SK-N-SH treated with all-trans-retinoic acid at 6 μM for 48 hours (cell line): ENCODE measurements around the gene TNPO3.

Experiments
- ARNTL ChIP-seq: fragments of 450-650 bp; formaldehyde crosslinking; IDR thresholded peaks from 2 replicates; pipeline ENCODE4 v1.5.0; 2020; ENCODE audit warnings: low read depth, mild to moderate bottlenecking, moderate library complexity, borderline replicate concordance
- ESRRG ChIP-seq: fragments of 250-450 bp; sonication (Bioruptor Pico); IDR thresholded peaks from 2 replicates; pipeline ENCODE4 v1.6.1; 2021; ENCODE audit warnings: mild to moderate bottlenecking
- GLIS3 ChIP-seq: fragments of 250-450 bp; sonication (Bioruptor Pico); IDR thresholded peaks from 2 replicates; pipeline ENCODE4 v1.5.0; 2020; ENCODE audit warnings: mild to moderate bottlenecking, moderate library complexity
- ISL1 ChIP-seq: fragments of 250-450 bp; sonication (Bioruptor Pico); IDR thresholded peaks from 2 replicates; pipeline ENCODE4 v2.1.2; 2022; ENCODE audit warnings: mild to moderate bottlenecking, moderate library complexity
- RARB ChIP-seq: fragments of 250-450 bp; sonication (Bioruptor Pico); IDR thresholded peaks from 2 replicates; pipeline ENCODE4 v1.8.0; 2021; ENCODE audit warnings: mild to moderate bottlenecking, moderate library complexity
- SNAI2 ChIP-seq: fragments of 250-450 bp; sonication (Bioruptor Pico); IDR thresholded peaks from 2 replicates; pipeline ENCODE4 v1.5.0; 2020; ENCODE audit warnings: mild to moderate bottlenecking, moderate library complexity
- TCF4 ChIP-seq: fragments of 250-450 bp; sonication (Bioruptor Pico); IDR thresholded peaks from 2 replicates; pipeline ENCODE4 v1.8.0; 2021; ENCODE audit warnings: mild to moderate bottlenecking, moderate library complexity, borderline replicate concordance
- ZFP30 ChIP-seq: fragments of 450-650 bp; formaldehyde crosslinking; IDR thresholded peaks from 2 replicates; pipeline ENCODE4 v1.5.0; 2022; ENCODE audit warnings: mild to moderate bottlenecking, moderate library complexity
- ZNF70 ChIP-seq: fragments of 450-650 bp; formaldehyde crosslinking; IDR thresholded peaks from 2 replicates; pipeline ENCODE4 v1.5.0; 2020; ENCODE audit warnings: mild to moderate bottlenecking, moderate library complexity
- TF ChIP-seq, protein P1 (sequence below): fragments of 250-450 bp; sonication (Bioruptor Pico); IDR thresholded peaks from 2 replicates; pipeline ENCODE4 v1.5.0; 2020; ENCODE audit warnings: mild to moderate bottlenecking, moderate library complexity
- TF ChIP-seq, protein P2 (sequence below): fragments of 250-450 bp; sonication (Bioruptor Pico); IDR thresholded peaks from 2 replicates; pipeline ENCODE4 v1.5.1; 2021; ENCODE audit warnings: mild to moderate bottlenecking, moderate library complexity
- TF ChIP-seq, protein P3 (sequence below): fragments of 250-450 bp; sonication (Bioruptor Pico); IDR thresholded peaks from 2 replicates; pipeline ENCODE4 v1.8.0; 2021; ENCODE audit warnings: low read depth, mild to moderate bottlenecking, moderate library complexity, borderline replicate concordance
- TF ChIP-seq, protein P4 (sequence below): fragments of 250-450 bp; sonication (Bioruptor Pico); IDR thresholded peaks from 2 replicates; pipeline ENCODE4 v1.5.1; 2020; ENCODE audit warnings: low read depth, mild to moderate bottlenecking, moderate library complexity

DNA sequence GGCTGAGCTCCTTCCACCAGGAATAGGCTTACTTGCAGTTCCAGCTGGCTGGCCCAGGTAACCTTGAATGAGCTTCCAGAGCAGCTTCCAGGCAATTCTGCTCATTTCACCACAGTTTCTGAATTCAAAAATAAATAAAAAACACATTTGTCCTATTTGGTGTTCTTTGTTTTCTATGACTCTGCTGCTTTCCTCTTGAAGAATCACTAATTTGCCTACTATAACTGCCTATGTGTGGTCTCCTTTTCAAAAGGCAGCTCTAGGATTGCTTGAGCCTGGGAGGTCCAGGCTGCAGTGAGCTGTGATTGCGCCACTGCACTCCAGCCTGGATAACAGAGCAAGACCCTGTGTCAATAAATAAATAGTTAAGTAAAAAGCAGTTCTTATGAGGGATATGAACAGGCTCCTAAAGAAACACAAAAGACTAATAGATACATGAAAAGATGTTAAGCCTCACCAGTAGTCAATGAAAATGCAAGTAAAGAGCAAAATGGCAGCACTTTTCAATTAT lies 19.5 kb upstream of the TNPO3 start:
- TF ChIP-seq ISL1 (CRISPR knock-in tag) (no peak), ESRRG (CRISPR knock-in tag) (no peak), SNAI2 (CRISPR knock-in tag) (no peak), ZFP30 (CRISPR knock-in tag) (no peak), TCF4 (no peak), ZNF70 (no peak), GLIS3 (CRISPR knock-in tag) (no peak), RARB (no peak), ARNTL (CRISPR knock-in tag) (no peak)
- TF ChIP-seq, protein P1, sequence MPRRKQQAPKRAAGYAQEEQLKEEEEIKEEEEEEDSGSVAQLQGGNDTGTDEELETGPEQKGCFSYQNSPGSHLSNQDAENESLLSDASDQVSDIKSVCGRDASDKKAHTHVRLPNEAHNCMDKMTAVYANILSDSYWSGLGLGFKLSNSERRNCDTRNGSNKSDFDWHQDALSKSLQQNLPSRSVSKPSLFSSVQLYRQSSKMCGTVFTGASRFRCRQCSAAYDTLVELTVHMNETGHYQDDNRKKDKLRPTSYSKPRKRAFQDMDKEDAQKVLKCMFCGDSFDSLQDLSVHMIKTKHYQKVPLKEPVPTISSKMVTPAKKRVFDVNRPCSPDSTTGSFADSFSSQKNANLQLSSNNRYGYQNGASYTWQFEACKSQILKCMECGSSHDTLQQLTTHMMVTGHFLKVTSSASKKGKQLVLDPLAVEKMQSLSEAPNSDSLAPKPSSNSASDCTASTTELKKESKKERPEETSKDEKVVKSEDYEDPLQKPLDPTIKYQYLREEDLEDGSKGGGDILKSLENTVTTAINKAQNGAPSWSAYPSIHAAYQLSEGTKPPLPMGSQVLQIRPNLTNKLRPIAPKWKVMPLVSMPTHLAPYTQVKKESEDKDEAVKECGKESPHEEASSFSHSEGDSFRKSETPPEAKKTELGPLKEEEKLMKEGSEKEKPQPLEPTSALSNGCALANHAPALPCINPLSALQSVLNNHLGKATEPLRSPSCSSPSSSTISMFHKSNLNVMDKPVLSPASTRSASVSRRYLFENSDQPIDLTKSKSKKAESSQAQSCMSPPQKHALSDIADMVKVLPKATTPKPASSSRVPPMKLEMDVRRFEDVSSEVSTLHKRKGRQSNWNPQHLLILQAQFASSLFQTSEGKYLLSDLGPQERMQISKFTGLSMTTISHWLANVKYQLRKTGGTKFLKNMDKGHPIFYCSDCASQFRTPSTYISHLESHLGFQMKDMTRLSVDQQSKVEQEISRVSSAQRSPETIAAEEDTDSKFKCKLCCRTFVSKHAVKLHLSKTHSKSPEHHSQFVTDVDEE (CRISPR knock-in tag), result no peak
- TF ChIP-seq, protein P2, sequence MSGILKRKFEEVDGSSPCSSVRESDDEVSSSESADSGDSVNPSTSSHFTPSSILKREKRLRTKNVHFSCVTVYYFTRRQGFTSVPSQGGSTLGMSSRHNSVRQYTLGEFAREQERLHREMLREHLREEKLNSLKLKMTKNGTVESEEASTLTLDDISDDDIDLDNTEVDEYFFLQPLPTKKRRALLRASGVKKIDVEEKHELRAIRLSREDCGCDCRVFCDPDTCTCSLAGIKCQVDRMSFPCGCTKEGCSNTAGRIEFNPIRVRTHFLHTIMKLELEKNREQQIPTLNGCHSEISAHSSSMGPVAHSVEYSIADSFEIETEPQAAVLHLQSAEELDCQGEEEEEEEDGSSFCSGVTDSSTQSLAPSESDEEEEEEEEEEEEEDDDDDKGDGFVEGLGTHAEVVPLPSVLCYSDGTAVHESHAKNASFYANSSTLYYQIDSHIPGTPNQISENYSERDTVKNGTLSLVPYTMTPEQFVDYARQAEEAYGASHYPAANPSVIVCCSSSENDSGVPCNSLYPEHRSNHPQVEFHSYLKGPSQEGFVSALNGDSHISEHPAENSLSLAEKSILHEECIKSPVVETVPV (CRISPR knock-in tag), result no peak
- TF ChIP-seq, protein P3, sequence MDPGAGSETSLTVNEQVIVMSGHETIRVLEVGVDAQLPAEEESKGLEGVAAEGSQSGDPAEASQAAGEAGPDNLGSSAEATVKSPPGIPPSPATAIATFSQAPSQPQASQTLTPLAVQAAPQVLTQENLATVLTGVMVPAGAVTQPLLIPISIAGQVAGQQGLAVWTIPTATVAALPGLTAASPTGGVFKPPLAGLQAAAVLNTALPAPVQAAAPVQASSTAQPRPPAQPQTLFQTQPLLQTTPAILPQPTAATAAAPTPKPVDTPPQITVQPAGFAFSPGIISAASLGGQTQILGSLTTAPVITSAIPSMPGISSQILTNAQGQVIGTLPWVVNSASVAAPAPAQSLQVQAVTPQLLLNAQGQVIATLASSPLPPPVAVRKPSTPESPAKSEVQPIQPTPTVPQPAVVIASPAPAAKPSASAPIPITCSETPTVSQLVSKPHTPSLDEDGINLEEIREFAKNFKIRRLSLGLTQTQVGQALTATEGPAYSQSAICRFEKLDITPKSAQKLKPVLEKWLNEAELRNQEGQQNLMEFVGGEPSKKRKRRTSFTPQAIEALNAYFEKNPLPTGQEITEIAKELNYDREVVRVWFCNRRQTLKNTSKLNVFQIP, result no peak
- TF ChIP-seq, protein P4, sequence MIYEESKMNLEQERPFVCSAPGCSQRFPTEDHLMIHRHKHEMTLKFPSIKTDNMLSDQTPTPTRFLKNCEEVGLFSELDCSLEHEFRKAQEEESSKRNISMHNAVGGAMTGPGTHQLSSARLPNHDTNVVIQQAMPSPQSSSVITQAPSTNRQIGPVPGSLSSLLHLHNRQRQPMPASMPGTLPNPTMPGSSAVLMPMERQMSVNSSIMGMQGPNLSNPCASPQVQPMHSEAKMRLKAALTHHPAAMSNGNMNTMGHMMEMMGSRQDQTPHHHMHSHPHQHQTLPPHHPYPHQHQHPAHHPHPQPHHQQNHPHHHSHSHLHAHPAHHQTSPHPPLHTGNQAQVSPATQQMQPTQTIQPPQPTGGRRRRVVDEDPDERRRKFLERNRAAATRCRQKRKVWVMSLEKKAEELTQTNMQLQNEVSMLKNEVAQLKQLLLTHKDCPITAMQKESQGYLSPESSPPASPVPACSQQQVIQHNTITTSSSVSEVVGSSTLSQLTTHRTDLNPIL (CRISPR knock-in tag), result no peak
